ENCODE measurements around the gene UAP1L1. TPM values are rescaled to one million over a fixed set of nuclear protein-coding genes. Genes with fewer than 3 reads are reported as not detected.
"Not testable (repeated sequence)": the region's sequence is repeated elsewhere in the genome, so short reads cannot be mapped to it uniquely, and the experiment has no call there.

Gene UAP1L1
- total and polyA plus RNA-seq, 8 donors, result 5.2 to 14.4 (median 6.2) TPM

GRCh38 chr9:137030006-137030405, 47.3 kb upstream of the UAP1L1 start:
- no peaks in the 10 kb centered on the region for H3K9me3 ChIP-seq
- FAIRE-seq (no peak), ATAC-seq (no peak), DNase-seq (no peak)
- no peak overlapping the region for H3K27ac ChIP-seq
- TF ChIP-seq CTCF (IDR thresholded peaks at IDR 0.05), result no peak
- intact Hi-C loops (cut with DNase I), result loop anchor here in 1 of 3 donors (5.0 kb wide), 1 partner anchor 258 kb away; no protein-coding TSS in a partner anchor
- H3K36me3 ChIP-seq, result no peaks in the 10 kb centered on the region
- H3K4me3 ChIP-seq, result no peak overlapping the region
- 63 to 66% methylated on average over 14 to 15 of the region's 15 CpGs for WGBS, 2 donors
- no peaks in the 10 kb centered on the region for H3K27me3 ChIP-seq
- H3K4me1 ChIP-seq, result peaks cover 15 to 21% (median 17%) of the 10 kb centered on the region in 3 donors

DNA sequence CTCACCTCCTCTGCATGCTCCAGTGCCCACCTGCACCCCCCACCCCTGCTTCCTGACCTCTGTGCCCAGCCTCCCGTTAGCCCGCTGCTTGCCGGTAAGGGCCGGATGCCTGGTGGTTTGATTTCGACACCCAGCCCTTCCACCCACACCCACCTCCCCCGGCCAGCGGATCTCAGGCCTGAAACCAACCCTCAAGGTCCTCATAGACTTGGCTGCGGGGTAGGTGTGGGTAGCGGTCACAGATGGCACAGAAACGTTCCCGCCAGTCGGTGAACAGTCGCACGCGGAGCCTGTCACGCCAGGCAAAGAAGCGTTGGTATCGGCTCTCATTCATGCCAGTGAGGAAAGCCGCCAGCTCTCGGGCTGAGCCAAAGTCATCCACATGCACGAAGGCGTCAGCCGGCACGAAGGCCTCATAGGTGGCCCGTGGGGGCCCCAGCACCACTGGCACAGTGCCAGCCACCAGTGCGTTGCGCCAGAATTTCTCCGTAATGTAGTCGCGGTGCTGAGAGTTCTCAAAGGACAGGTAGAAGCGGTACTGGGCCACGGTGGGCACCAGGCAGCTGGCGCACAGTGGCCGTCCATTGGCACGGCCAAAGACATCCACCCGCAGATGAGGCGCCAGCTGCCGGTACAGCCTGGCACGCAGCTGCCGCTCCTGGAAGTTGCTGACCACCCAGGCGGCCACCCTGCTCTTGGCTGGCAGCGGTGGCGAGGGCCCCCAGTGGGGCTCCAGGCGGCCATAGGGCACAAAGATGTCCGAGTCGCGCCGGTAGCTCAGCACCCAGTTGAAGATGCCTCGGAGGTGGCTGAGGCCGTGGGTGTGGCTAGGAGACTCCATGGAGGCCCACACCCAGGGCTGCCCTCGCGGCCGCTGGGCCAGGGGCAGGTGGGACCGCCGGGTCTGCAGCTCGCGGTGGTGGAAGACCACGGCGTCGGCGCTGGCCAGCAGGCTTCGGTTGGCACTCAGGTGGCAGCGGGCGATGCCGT, 46.5 kb upstream of the UAP1L1 start:
- WGBS, 2 donors, result 81 to 88% methylated on average over 63 to 65 of the region's 65 CpGs
- DNase-seq (no peak), ATAC-seq (no peak), FAIRE-seq (no peak)
- TF ChIP-seq CTCF (IDR thresholded peaks at IDR 0.05), result no peak
- intact Hi-C loops (cut with DNase I), result loop anchor here in 1 of 3 donors (5.0 kb wide), 1 partner anchor 259 kb away; no protein-coding TSS in a partner anchor
- H3K27ac ChIP-seq, result no peak overlapping the region
- no peaks in the 10 kb centered on the region for H3K27me3 ChIP-seq
- H3K9me3 ChIP-seq, result no peaks in the 10 kb centered on the region
- peaks cover 15 to 21% (median 17%) of the 10 kb centered on the region in 3 donors for H3K4me1 ChIP-seq
- H3K4me3 ChIP-seq, result no peak overlapping the region
- H3K36me3 ChIP-seq, result no peaks in the 10 kb centered on the region

GRCh38 chr9:137031904-137032640, 45.2 kb upstream of the UAP1L1 start, which contains the start of gene FUT7:
Gene FUT7, minus strand, starts transcription at chr9:137032088. Its CDS starts 97 bp downstream, at chr9:137031991.
- no peak for TF ChIP-seq CTCF (IDR thresholded peaks at IDR 0.05)
- intact Hi-C loops (cut with DNase I), result loop anchor here in 1 of 3 donors (5.0 kb wide), 1 partner anchor 260 kb away; no protein-coding TSS in a partner anchor
- DNase-seq (no peak), ATAC-seq (no peak), FAIRE-seq (no peak)
- Histone ChIP-seq H3K27ac (peak within 1 kb of the TSS in 1 of 4 donors; percentile 7), H3K36me3 (no peaks in the 10 kb centered on the region), H3K4me3 (no peak within 1 kb of the TSS), H3K9me3 (no peaks in the 10 kb centered on the region), H3K4me1 (peaks cover 9 to 10% (median 9%) of the 10 kb centered on the region in 3 donors), H3K27me3 (no peaks in the 10 kb centered on the region)
- 67 to 69% methylated on average over 16 of the region's 16 CpGs for WGBS, 2 donors

DNA sequence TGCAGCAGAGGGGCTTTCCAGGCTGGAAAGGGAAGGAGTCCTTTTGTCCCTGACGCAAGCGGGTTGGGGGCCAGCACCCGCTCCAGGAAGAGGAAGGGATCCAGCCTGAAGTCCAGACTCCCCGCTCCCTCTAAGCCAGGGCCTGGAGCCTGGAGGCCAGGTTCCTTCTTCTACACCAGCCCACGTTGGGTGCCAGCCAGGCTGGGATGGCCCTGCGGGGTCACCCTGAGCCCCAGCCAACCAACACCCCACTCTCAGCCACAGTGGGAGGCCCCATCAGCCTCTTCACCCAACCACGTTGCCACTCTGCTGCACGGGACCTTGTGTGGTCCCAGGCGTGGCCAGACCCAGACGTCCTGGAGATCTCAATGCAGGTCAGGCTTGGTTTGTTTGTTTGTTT, 44.5 kb upstream of the UAP1L1 start:
- no peak for TF ChIP-seq CTCF (IDR thresholded peaks at IDR 0.05)
- peak in 1 of 4 donors; percentile 5 for ATAC-seq
- Histone ChIP-seq H3K27me3 (no peaks in the 10 kb centered on the region), H3K4me3 (no peak overlapping the region), H3K36me3 (no peaks in the 10 kb centered on the region), H3K27ac (peak overlapping the region in 1 of 4 donors; percentile 7), H3K4me1 (peaks cover 4 to 6% (median 4%) of the 10 kb centered on the region in 3 donors), H3K9me3 (no peaks in the 10 kb centered on the region)
- no peak for FAIRE-seq
- intact Hi-C loops (cut with DNase I), result loop anchor here in 1 of 3 donors (5.0 kb wide), 1 partner anchor 261 kb away; no protein-coding TSS in a partner anchor
- peak in 1 of 6 donors; percentile 57 for DNase-seq
- 80 to 93% methylated on average over 10 of the region's 10 CpGs for WGBS, 2 donors

GRCh38 chr9:137033481-137033880, 43.8 kb upstream of the UAP1L1 start:
- DNase-seq, ATAC-seq, FAIRE-seq, H3K36me3 ChIP-seq, H3K4me1 ChIP-seq, H3K4me3 ChIP-seq, H3K9me3 ChIP-seq, H3K27ac ChIP-seq, H3K27me3 ChIP-seq: not testable (repeated sequence)
- WGBS, 2 donors, result 95 to 97% methylated on average over 5 of the region's 5 CpGs
- intact Hi-C loops (cut with DNase I), result loop anchor here in 1 of 3 donors (5.0 kb wide), 1 partner anchor 261 kb away; no protein-coding TSS in a partner anchor

Measured in pancreas (tissue), 10 donors.